A549 (cell line): ENCODE data around the gene MFNG. TPM values are rescaled to one million over a fixed set of nuclear protein-coding genes. Genes with fewer than 3 reads are reported as not detected.

Experiments
- ATAC-seq, 2 experiments: fragments of 200-7000 bp in 1 of 2; fragments of >200 bp in 1 of 2; cut with Nextera tagmentation in 1 of 2; cut with Tn5 transposase in 1 of 2; 3 replicates each; pipeline versions ENCODE4 v1.8.0 to v1.9.1; 2018 to 2020; ENCODE audit warnings: mild to moderate bottlenecking in 1 of 2, moderate library complexity in 1 of 2
- CTCF ChIA-PET: fragments of 300-600 bp; sonication (Branson Sonifier 250); formaldehyde crosslinking; extraction: SDS; loops from one replicate; lab custom pipeline; 2021; ENCODE audit warnings: antibody characterized with exemption, inconsistent platforms; lab: Yijun Ruan, JAX
- POLR2A ChIA-PET: fragments of 350-600 bp; formaldehyde crosslinking; extraction: SDS; loops from one replicate; lab custom pipeline; 2021; ENCODE audit warnings: antibody characterized with exemption, inconsistent platforms; lab: Yijun Ruan, JAX
- DNase-seq, 2 experiments: peaks; one replicate each; pipeline versions ENCODE4 v3.0.0 to v3.0.0-alpha.2; 2011 to 2016; ENCODE audit warnings: low read depth in 1 of 2, low spot score in 1 of 2
- FAIRE-seq: peaks from 2 replicates; lab custom pipeline; 2011; peaks lifted over from hg19 to GRCh38; lab: Jason Lieb, UNC
- H3K27ac ChIP-seq, 2 experiments: fragments of >200 bp; sonication (Bioruptor Twin); formaldehyde crosslinking; 3 replicates each; pipeline ENCODE4 v1.5.1; 2016 to 2017
- H3K4me1 ChIP-seq: fragments of >200 bp; sonication (Bioruptor Twin); formaldehyde crosslinking; 3 replicates; pipeline ENCODE4 v1.6.1; 2016
- H3K4me2 ChIP-seq: fragments of >200 bp; sonication (Bioruptor Twin); formaldehyde crosslinking; 3 replicates; pipeline ENCODE4 v1.6.1; 2016
- H3K4me3 ChIP-seq: fragments of >200 bp; sonication (Bioruptor Twin); formaldehyde crosslinking; 3 replicates; pipeline ENCODE4 v1.5.1; 2016
- H3K9me3 ChIP-seq: fragments of >200 bp; sonication (Bioruptor Twin); formaldehyde crosslinking; 3 replicates; pipeline ENCODE4 v1.6.1; 2016
- CHD2 ChIP-seq: fragments of 150-350 bp; IDR thresholded peaks from 2 replicates; pipeline ENCODE4 v1.6.1; 2014; ENCODE audit warnings: low read length; ENCODE audit not compliant: partially characterized antibody
- CHD4 ChIP-seq: fragments of 200-600 bp; sonication (generic); IDR thresholded peaks from 2 replicates; pipeline ENCODE4 v1.6.1; 2016; ENCODE audit warnings: antibody characterized with exemption, mild to moderate bottlenecking, borderline replicate concordance
- CTCF ChIP-seq: fragments of >200 bp; sonication (Bioruptor Twin); formaldehyde crosslinking; IDR thresholded peaks from 3 replicates; pipeline ENCODE4 v1.5.1; 2016
- E2F6 ChIP-seq: IDR thresholded peaks from 2 replicates; pipeline ENCODE4 v1.6.1; 2012; ENCODE audit warnings: low read depth, borderline replicate concordance
- EHF ChIP-seq: fragments of 250-450 bp; sonication (Bioruptor Pico); IDR thresholded peaks from 2 replicates; pipeline ENCODE4 v1.5.0; 2020; ENCODE audit warnings: mild to moderate bottlenecking
- FOSB ChIP-seq: fragments of 250-450 bp; sonication (Bioruptor Pico); IDR thresholded peaks from 2 replicates; pipeline ENCODE4 v1.5.0; 2020; ENCODE audit warnings: mild to moderate bottlenecking, moderate library complexity
- HOXA7 ChIP-seq: fragments of 250-450 bp; sonication (Bioruptor Pico); IDR thresholded peaks from 2 replicates; pipeline ENCODE4 v1.5.0; 2020; ENCODE audit warnings: mild to moderate bottlenecking, moderate library complexity
- HOXB13 ChIP-seq: fragments of 250-450 bp; sonication (Bioruptor Pico); IDR thresholded peaks from 2 replicates; pipeline ENCODE4 v1.5.0; 2020; ENCODE audit warnings: low read depth, mild to moderate bottlenecking, moderate library complexity
- HOXB5 ChIP-seq: fragments of 250-450 bp; sonication (Bioruptor Pico); IDR thresholded peaks from 2 replicates; pipeline ENCODE4 v1.5.0; 2020; ENCODE audit warnings: mild to moderate bottlenecking, moderate library complexity
- KDM5A ChIP-seq: fragments of 200-600 bp; sonication (generic); IDR thresholded peaks from 2 replicates; pipeline ENCODE4 v1.6.1; 2016; ENCODE audit warnings: antibody characterized with exemption, mild to moderate bottlenecking
- MAFK ChIP-seq: fragments of 450-650 bp; IDR thresholded peaks from 2 replicates; pipeline ENCODE4 v1.6.1; 2014; ENCODE audit not compliant: partially characterized antibody
- NFE2L2 ChIP-seq: fragments of 150-350 bp; conservative IDR thresholded peaks from 2 replicates; pipeline ENCODE4 v1.6.1; 2014; ENCODE audit warnings: low read length
- NPAS2 ChIP-seq: fragments of 250-450 bp; sonication (Bioruptor Pico); IDR thresholded peaks from 2 replicates; pipeline ENCODE4 v1.8.0; 2022; ENCODE audit warnings: mild to moderate bottlenecking, moderate library complexity, borderline replicate concordance
- PHF8 ChIP-seq: fragments of 200-600 bp; sonication (generic); IDR thresholded peaks from 2 replicates; pipeline ENCODE4 v1.6.1; 2016; ENCODE audit warnings: low read depth, mild to moderate bottlenecking, antibody characterized with exemption, moderate library complexity, borderline replicate concordance
- POLR2A ChIP-seq: IDR thresholded peaks from 2 replicates; pipeline ENCODE4 v1.6.1; 2012; ENCODE audit warnings: mild to moderate bottlenecking, low read length
- POLR2AphosphoS2 ChIP-seq: conservative IDR thresholded peaks from 2 replicates; pipeline ENCODE4 v1.6.1; 2012; ENCODE audit warnings: low read length, improper control_type of control experiment, inconsistent platforms
- RAD21 ChIP-seq, 2 experiments: fragments of >200 bp in 1 of 2; sonication (Bioruptor Twin) in 1 of 2; formaldehyde crosslinking in 1 of 2; IDR thresholded peaks in 1 of 2; conservative IDR thresholded peaks in 1 of 2; 2 replicates in 1 of 2; 3 replicates in 1 of 2; pipeline ENCODE4 v1.6.1; 2012 to 2018; ENCODE audit warnings: inconsistent platforms in 1 of 2
- SMC3 ChIP-seq: fragments of >200 bp; sonication (Bioruptor Twin); formaldehyde crosslinking; IDR thresholded peaks from 3 replicates; pipeline ENCODE4 v1.6.1; 2018; ENCODE audit warnings: inconsistent platforms
- TFCP2L1 ChIP-seq: fragments of 250-450 bp; sonication (Bioruptor Pico); IDR thresholded peaks from 2 replicates; pipeline ENCODE4 v1.5.0; 2021; ENCODE audit warnings: mild to moderate bottlenecking
- ZC3H11A ChIP-seq: fragments of 450-650 bp; IDR thresholded peaks from 2 replicates; pipeline ENCODE4 v1.6.1; 2014; ENCODE audit warnings: antibody characterized with exemption, mild to moderate bottlenecking
- ZFP36 ChIP-seq: fragments of 450-650 bp; IDR thresholded peaks from 2 replicates; pipeline ENCODE4 v1.6.1; 2014; ENCODE audit warnings: borderline replicate concordance; ENCODE audit not compliant: partially characterized antibody
- ZNF302 ChIP-seq: fragments of 250-450 bp; sonication (Bioruptor Pico); IDR thresholded peaks from 2 replicates; pipeline ENCODE4 v1.9.0; 2021; ENCODE audit warnings: inconsistent platforms, mild to moderate bottlenecking, moderate library complexity
- WGBS: methylation state at CpG from one replicate; pipeline ENCODE4 v1.1.6; 2017; ENCODE audit errors: missing lambda C conversion rate; 5-methylcytosine and 5-hydroxymethylcytosine counted together
- polyA minus RNA-seq: library from RNA; depleted of rRNA, polyadenylated mRNA; stranded (reverse); fragments of >200 nt; gene quantifications from 2 replicates; pipeline ENCODE4 v1.2.3, GENCODE V29; 2011; rRNA and poly(A)+ RNA removed
- polyA plus RNA-seq, 4 experiments: library from polyadenylated mRNA; depleted of rRNA in 3 of 4; stranded (reverse); fragments of >200 nt; fragmentation: RNase III in 1 of 4; extraction: RNeasy Plus Mini Kit Qiagen cat#74134 plus additional on column Dnase treatment in 1 of 4; gene quantifications; 2 replicates in 3 of 4; 3 replicates in 1 of 4; pipeline ENCODE4 v1.2.3, GENCODE V29; 2011 to 2017
- TF ChIP-seq, protein P1 (sequence below): IDR thresholded peaks from 2 replicates; pipeline ENCODE4 v1.6.1; 2012
- TF ChIP-seq, protein P2 (sequence below): fragments of >200 bp; sonication (Bioruptor Twin); formaldehyde crosslinking; IDR thresholded peaks from 2 replicates; pipeline ENCODE4 v1.6.1; 2016
- TF ChIP-seq, protein P3 (sequence below): fragments of 200-600 bp; sonication (generic); IDR thresholded peaks from 2 replicates; pipeline ENCODE4 v1.6.1; 2016; ENCODE audit warnings: antibody characterized with exemption, mild to moderate bottlenecking, moderate library complexity

Gene MFNG
- 1.2 and 2.0 TPM in 2 replicates for polyA plus RNA-seq (2011; rRNA removed)
- 2.3 and 3.2 TPM in 2 replicates for polyA plus RNA-seq (2012; cell fraction: cytosol; rRNA removed)
- polyA plus RNA-seq (2012; cell fraction: nucleus; rRNA removed), result 18.4 and 23.7 TPM in 2 replicates
- 1.7 to 1.8 TPM (median 1.7 TPM) in 3 replicates for polyA plus RNA-seq (2017; fragmentation: RNase III; extraction: RNeasy Plus Mini Kit Qiagen cat#74134 plus additional on column Dnase treatment)
- polyA minus RNA-seq, result 0.73 and 0.95 TPM in 2 replicates

DNA sequence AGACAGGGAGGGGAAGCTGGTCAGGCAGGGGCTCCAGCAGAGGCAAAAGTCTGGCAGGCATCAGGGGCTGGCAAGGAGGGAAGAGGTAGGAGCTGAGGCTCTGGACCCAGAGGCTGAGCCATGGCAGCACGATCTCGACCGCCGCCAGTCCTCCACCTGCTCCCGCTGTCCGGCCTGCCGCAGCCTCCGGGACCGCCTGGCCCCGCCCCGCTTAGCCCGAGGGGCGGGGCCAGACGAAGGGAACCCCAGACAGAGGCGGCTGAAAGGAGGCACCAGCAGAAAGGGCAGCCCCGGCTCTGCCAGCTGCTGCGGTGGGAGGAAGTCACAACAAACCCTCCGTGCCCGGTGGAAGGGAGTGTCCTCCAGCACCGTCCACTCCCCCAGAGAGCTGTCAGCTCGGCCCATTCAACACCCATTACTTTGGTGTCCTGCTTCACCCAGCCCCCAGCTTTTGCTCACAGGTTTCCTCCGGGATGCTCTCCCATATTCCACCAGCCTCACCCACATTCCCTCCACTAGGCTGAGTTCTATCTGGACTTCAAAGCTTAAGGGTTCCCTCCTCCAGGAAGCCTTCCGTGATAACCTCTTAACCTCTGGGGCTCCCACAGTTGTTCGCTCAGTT lies at the start of gene MFNG:
MFNG (minus strand) TSS at position 161 of the 622 bp plus-strand sequence. CDS start 207 bp downstream, outside the sequence.
- peaks cover 18% of the 10 kb centered on the region for H3K4me1 ChIP-seq
- TF ChIP-seq ZFP36 (peak; percentile 99), CHD2 (no peak)
- FAIRE-seq, result no peak
- 34% methylated on average over 5 of the region's 24 CpGs for WGBS
- DNase-seq, result peak; percentile 54
- peak; percentile 59 to 88 for ATAC-seq
- no peak within 1 kb of the TSS for H3K4me3 ChIP-seq
- H3K27ac ChIP-seq, result peak within 1 kb of the TSS in 1 of 2 experiments; percentile 67; a peak in 2 of 6 replicates
- ChIA-PET CTCF (interaction anchor here (0.7 to 2.9 kb wide), 13 partner anchors 8 to 227 kb away, joined by 3 to 13 read pairs (median 4); no protein-coding TSS in a partner anchor), POLR2A (no interaction called here)
- H3K4me2 ChIP-seq, result peak within 1 kb of the TSS; percentile 66
- no peaks in the 10 kb centered on the region for H3K9me3 ChIP-seq

DNA sequence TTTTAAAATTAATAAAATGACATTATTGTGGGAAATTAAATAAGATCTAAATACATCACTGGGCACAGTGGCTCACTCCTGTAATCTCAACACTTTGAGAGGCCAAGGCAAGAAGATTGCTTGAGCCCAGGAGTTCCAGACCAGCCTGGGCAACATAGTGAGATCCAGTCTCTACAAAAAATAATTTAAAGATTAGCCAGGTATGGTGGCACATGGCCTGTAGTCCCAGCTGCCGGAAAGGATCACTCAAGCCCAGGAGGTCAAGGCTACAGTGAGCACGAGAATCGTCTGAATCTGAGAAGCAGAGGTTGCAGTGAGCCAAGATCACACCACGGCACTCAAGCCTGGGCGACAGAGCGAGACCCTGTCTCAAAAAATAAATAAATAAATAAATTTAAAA lies 49.0 kb upstream of the MFNG start:
- POLR2A ChIA-PET, result no interaction called here
- CTCF ChIA-PET, result no interaction called here
- TF ChIP-seq, protein P1, sequence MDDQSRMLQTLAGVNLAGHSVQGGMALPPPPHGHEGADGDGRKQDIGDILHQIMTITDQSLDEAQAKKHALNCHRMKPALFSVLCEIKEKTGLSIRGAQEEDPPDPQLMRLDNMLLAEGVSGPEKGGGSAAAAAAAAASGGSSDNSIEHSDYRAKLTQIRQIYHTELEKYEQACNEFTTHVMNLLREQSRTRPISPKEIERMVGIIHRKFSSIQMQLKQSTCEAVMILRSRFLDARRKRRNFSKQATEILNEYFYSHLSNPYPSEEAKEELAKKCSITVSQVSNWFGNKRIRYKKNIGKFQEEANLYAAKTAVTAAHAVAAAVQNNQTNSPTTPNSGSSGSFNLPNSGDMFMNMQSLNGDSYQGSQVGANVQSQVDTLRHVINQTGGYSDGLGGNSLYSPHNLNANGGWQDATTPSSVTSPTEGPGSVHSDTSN, result no peak
- TF ChIP-seq SMC3 (no peak), NFE2L2 (no peak), RAD21 (conservative IDR thresholded peaks at IDR 0.05 in 1 of 2, IDR thresholded peaks at IDR 0.05 in 1 of 2) (no peak), ZC3H11A (no peak), FOSB (CRISPR knock-in tag) (no peak), CHD4 (no peak), ZNF302 (CRISPR knock-in tag) (no peak), KDM5A (no peak)
- H3K4me1 ChIP-seq, result peaks cover 17% of the 10 kb centered on the region
- DNase-seq (no peak), ATAC-seq (no peak), FAIRE-seq (no peak)
- H3K9me3 ChIP-seq, result no peaks in the 10 kb centered on the region
- H3K27ac ChIP-seq, result no peak overlapping the region
- WGBS, result 91% methylated on average over 6 of the region's 6 CpGs
- no peak overlapping the region for H3K4me2 ChIP-seq
- no peak overlapping the region for H3K4me3 ChIP-seq

GRCh38 chr22:37534445-37534844 lies 48.3 kb upstream of the MFNG start:
- FAIRE-seq, result no peak
- peaks cover 17% of the 10 kb centered on the region for H3K4me1 ChIP-seq
- 96% methylated on average over 3 of the region's 3 CpGs for WGBS
- CTCF ChIA-PET, result interaction anchor here (2.5 kb wide), 1 partner anchor 32 kb away, joined by 12 read pairs; no protein-coding TSS in a partner anchor
- H3K9me3 ChIP-seq, result no peaks in the 10 kb centered on the region
- H3K4me2 ChIP-seq, result peak overlapping the region; percentile 44; the same call in 1 of the 3 replicates
- no peak overlapping the region for H3K4me3 ChIP-seq
- POLR2A ChIA-PET, result no interaction called here
- DNase-seq, result no peak
- H3K27ac ChIP-seq, result no peak overlapping the region
- ATAC-seq, result no peak
- no peak for TF ChIP-seq NPAS2
- no peak for TF ChIP-seq HOXB5 (CRISPR knock-in tag)
- no peak for TF ChIP-seq FOSB (CRISPR knock-in tag)
- no peak for TF ChIP-seq HOXA7 (CRISPR knock-in tag)
- TF ChIP-seq POLR2AphosphoS2, result no peak
- no peak for TF ChIP-seq ZC3H11A
- TF ChIP-seq PHF8, result no peak
- no peak for TF ChIP-seq E2F6
- TF ChIP-seq CHD2, result no peak
- TF ChIP-seq, protein P2, sequence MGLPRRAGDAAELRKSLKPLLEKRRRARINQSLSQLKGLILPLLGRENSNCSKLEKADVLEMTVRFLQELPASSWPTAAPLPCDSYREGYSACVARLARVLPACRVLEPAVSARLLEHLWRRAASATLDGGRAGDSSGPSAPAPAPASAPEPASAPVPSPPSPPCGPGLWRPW, result no peak
- TF ChIP-seq, protein P3, sequence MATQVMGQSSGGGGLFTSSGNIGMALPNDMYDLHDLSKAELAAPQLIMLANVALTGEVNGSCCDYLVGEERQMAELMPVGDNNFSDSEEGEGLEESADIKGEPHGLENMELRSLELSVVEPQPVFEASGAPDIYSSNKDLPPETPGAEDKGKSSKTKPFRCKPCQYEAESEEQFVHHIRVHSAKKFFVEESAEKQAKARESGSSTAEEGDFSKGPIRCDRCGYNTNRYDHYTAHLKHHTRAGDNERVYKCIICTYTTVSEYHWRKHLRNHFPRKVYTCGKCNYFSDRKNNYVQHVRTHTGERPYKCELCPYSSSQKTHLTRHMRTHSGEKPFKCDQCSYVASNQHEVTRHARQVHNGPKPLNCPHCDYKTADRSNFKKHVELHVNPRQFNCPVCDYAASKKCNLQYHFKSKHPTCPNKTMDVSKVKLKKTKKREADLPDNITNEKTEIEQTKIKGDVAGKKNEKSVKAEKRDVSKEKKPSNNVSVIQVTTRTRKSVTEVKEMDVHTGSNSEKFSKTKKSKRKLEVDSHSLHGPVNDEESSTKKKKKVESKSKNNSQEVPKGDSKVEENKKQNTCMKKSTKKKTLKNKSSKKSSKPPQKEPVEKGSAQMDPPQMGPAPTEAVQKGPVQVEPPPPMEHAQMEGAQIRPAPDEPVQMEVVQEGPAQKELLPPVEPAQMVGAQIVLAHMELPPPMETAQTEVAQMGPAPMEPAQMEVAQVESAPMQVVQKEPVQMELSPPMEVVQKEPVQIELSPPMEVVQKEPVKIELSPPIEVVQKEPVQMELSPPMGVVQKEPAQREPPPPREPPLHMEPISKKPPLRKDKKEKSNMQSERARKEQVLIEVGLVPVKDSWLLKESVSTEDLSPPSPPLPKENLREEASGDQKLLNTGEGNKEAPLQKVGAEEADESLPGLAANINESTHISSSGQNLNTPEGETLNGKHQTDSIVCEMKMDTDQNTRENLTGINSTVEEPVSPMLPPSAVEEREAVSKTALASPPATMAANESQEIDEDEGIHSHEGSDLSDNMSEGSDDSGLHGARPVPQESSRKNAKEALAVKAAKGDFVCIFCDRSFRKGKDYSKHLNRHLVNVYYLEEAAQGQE, result no peak
- TF ChIP-seq MAFK, result no peak
- TF ChIP-seq TFCP2L1 (CRISPR knock-in tag), result no peak
- no peak for TF ChIP-seq HOXB13
- no peak for TF ChIP-seq POLR2A
- no peak for TF ChIP-seq CTCF
- TF ChIP-seq EHF, result no peak
